Measurements from ENCODE around the gene TMEM116. TPM values are rescaled to one million over a fixed set of nuclear protein-coding genes. Genes with fewer than 3 reads are reported as not detected.
"Not testable (repeated sequence)": the region's sequence is repeated elsewhere in the genome, so short reads cannot be mapped to it uniquely, and the experiment has no call there.

TMEM116 gene
- total RNA-seq: 1 to 10 TPM; 6.1 to 7.0 TPM
- long read RNA-seq, donor 1, partial matches to known transcripts: 1 of 2 reads
- long read RNA-seq, donor 1, other reads (novel, unspliced or antisense): 1 of 2 reads
- long read RNA-seq, donor 2, partial matches to known transcripts: 0 of 2 reads
- long read RNA-seq, donor 2, other reads (novel, unspliced or antisense): 1 of 2 reads

- DNase-seq (ENCODE audit: low spot score): peak; percentile 100
These were observed at the start of gene TMEM116, which contains the start of gene ERP29 for GRCh38 chr12:112012775-112013600. TMEM116 (minus strand) TSS chr12:112013165; CDS start chr12:112005270, 7,895 bp downstream. ERP29 (plus strand) TSS chr12:112013426; CDS start chr12:112013466, 40 bp downstream.

GRCh38 chr12:112061137-112061536, 48.2 kb upstream of the TMEM116 start:
- intact Hi-C loops (cut with DNase I): no loop called here
- no peak for DNase-seq (ENCODE audit: low spot score)

More at GRCh38 chr12:112012775-112013600, at the start of gene TMEM116, which contains the start of gene ERP29:
- intact Hi-C loops (cut with DNase I): loop anchor here in 1 of 2 donors (10.0 kb wide), 1 partner anchor 68 kb away; no protein-coding TSS in a partner anchor

- DNase-seq (ENCODE audit: low spot score): no peak
- intact Hi-C loops (cut with DNase I): no loop called here
These were observed 36.4 kb upstream of the TMEM116 start for GRCh38 chr12:112049351-112049750.

GRCh38 chr12:112046003-112046402, 33.0 kb upstream of the TMEM116 start:
- intact Hi-C loops (cut with DNase I): no loop called here

GRCh38 chr12:112036614-112037013, 23.6 kb upstream of the TMEM116 start:
- DNase-seq (ENCODE audit: low spot score); intact Hi-C loops (cut with DNase I): not testable (repeated sequence)

More at GRCh38 chr12:112046003-112046402, 33.0 kb upstream of the TMEM116 start:
- no peak for DNase-seq (ENCODE audit: low spot score)

GRCh38 chr12:112035219-112035785, 22.3 kb upstream of the TMEM116 start:
- intact Hi-C loops (cut with DNase I): no loop called here
- no peak for DNase-seq (ENCODE audit: low spot score)

- intact Hi-C loops (cut with DNase I): no loop called here
- no peak for DNase-seq (ENCODE audit: low spot score)
These were observed 19.3 kb upstream of the TMEM116 start for GRCh38 chr12:112032292-112032691.

- DNase-seq (ENCODE audit: low spot score): no peak
- intact Hi-C loops (cut with DNase I): no loop called here
These were observed 18.5 kb upstream of the TMEM116 start for GRCh38 chr12:112031472-112031871.

GRCh38 chr12:112029301-112029700, 16.3 kb upstream of the TMEM116 start:
- intact Hi-C loops (cut with DNase I): no loop called here
- DNase-seq (ENCODE audit: low spot score): no peak

- DNase-seq (ENCODE audit: low spot score): no peak
- intact Hi-C loops (cut with DNase I): no loop called here
These were observed 12.9 kb upstream of the TMEM116 start for GRCh38 chr12:112025808-112026375.

GRCh38 chr12:112023759-112024396, 10.9 kb upstream of the TMEM116 start:
- intact Hi-C loops (cut with DNase I): no loop called here
- DNase-seq (ENCODE audit: low spot score): no peak

- intact Hi-C loops (cut with DNase I): no loop called here
- DNase-seq (ENCODE audit: low spot score): no peak
These were observed 9.5 kb upstream of the TMEM116 start for GRCh38 chr12:112022241-112023016.

- intact Hi-C loops (cut with DNase I): no loop called here
- DNase-seq (ENCODE audit: low spot score): no peak
These were observed 8.0 kb upstream of the TMEM116 start for GRCh38 chr12:112020947-112021457.

GRCh38 chr12:112018571-112019237, 5.7 kb upstream of the TMEM116 start:
- no peak for DNase-seq (ENCODE audit: low spot score)
- intact Hi-C loops (cut with DNase I): loop anchor here in 1 of 2 donors (10.0 kb wide), 1 partner anchor 74 kb away; no protein-coding TSS in a partner anchor

- intact Hi-C loops (cut with DNase I): loop anchor here in 1 of 2 donors (10.0 kb wide), 1 partner anchor 72 kb away; no protein-coding TSS in a partner anchor
- no peak for DNase-seq (ENCODE audit: low spot score)
These were observed 4.1 kb upstream of the TMEM116 start for GRCh38 chr12:112017041-112017440.

GRCh38 chr12:112015938-112016337, 3.0 kb upstream of the TMEM116 start:
- intact Hi-C loops (cut with DNase I): loop anchor here in 1 of 2 donors (2.0 to 10.0 kb wide), 2 partner anchors 45 to 71 kb away; no protein-coding TSS in a partner anchor
- no peak for DNase-seq (ENCODE audit: low spot score)

- intact Hi-C loops (cut with DNase I): loop anchor here in 1 of 2 donors (2.0 to 10.0 kb wide), 2 partner anchors 43 to 69 kb away; no protein-coding TSS in a partner anchor
- peak; percentile 88 for DNase-seq (ENCODE audit: low spot score)
These were observed 837 bp upstream of the TMEM116 start for GRCh38 chr12:112013601-112014402.

Data from posterior vena cava (tissue), 2 donors.